ENCODE data around the gene RPN2.

Gene RPN2

GRCh38 chr20:37244572-37244957 is 65.4 kb downstream of the RPN2 start:
- no peak for DNase-seq

- no peak for DNase-seq
Observed at GRCh38 chr20:37245216-37246150, 66.4 kb downstream of the RPN2 start.

GRCh38 chr20:37246736-37247135 is 67.6 kb downstream of the RPN2 start:
- no peak for DNase-seq

GRCh38 chr20:37247547-37247946 is 68.4 kb downstream of the RPN2 start:
- no peak for DNase-seq

DNA sequence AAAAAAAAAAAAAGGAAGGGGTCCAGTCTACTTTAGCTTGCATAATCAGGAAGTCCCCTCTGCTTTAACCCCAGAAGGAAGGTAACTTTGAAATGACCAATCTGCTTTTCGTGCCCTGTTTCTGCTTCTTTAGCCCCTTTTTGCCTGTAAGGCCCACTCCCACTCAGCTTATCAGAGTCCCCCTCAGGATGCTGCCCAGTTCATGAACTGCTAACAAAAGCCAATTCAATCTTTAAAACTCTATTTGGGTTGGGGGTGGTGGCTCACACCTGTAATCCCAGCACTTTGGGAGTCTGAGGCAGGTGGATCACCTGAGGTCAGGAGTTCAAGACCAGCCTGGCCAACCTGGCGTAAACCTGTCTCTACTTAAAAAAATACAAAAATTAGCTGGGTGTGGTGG is 70.2 kb downstream of the RPN2 start:
- DNase-seq = no peak

GRCh38 chr20:37251825-37252477 is 72.8 kb downstream of the RPN2 start:
- DNase-seq = no peak

- DNase-seq = no peak
Observed at GRCh38 chr20:37253087-37253486, 74.0 kb downstream of the RPN2 start.

DNA sequence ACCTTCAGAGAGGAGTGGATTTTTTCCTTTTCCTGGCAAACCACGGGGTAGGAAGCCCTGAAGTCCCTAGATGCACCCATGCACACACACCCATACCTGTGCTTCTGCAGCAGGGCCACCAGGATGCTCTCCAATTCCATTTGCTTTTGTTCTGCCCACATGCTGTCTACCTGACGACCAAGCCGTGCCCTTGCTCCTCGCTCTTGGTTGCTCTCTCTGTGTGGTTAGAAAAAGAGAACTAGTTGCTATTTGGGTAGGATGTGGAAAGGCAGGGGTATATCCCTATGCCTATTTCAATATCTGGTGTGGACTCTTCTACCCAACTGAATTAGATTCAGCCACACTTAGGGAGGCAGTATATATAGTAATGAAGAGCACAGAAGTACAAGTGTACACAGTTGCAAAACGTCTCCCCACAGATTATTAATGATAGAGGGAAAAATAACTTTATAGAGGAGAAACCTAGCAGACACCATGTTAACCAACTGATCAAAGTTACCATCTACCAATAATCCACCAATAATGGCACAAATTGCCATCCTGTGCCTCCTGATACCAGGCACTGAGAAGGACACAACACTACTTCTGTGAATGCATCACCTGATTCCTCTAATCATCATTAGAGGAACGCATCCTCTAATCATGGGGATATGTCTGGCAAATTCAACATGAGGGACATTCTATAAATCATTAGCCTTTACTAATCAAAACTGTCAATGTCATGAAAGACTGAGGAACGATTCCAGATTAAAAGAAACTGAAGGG is 75.2 kb downstream of the RPN2 start:
- no peak for DNase-seq

- DNase-seq = no peak
Observed at GRCh38 chr20:37256286-37256685, 77.2 kb downstream of the RPN2 start.

DNA sequence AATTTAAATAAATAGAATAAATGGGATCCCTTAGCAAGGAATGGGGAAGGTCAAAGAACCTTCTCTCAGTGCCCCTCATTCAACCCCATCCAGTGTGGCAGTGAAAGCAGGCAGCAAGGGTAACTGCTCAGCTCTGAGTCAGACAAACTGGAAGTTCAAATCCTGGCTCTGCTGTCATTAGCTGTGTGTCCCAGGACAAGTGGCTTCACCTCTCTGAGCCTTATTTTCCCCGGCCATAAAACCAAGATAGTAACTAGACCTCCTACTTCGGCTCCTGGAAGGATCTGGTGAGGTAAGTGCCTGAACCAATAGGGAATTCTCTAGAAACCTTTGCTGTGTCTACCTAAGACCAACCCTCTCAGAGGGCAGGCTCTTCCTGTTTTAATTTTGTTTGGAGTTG is 78.4 kb downstream of the RPN2 start:
- DNase-seq = no peak

GRCh38 chr20:37257988-37258387 is 78.9 kb downstream of the RPN2 start:
- no peak for DNase-seq

DNA sequence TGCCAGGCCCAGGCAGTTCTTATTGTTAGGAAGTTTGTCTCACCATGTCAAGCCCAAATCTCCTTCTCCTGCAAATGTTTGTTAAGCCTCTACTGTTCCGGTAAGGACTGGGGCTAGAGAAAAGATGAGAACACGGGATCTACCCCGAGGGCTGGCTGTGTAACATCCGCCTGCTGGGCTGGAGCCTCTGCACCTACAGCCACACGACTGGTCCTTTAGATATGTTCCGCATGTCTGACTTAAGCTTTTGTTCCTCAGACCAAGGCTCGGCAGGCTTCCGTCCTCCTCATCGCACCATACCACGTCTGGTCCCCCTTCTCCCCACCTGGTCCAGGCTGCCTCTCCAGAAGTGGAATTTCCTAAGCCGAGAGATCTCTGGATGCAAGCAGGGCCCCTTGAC is 79.9 kb downstream of the RPN2 start:
- DNase-seq = no peak

DNA sequence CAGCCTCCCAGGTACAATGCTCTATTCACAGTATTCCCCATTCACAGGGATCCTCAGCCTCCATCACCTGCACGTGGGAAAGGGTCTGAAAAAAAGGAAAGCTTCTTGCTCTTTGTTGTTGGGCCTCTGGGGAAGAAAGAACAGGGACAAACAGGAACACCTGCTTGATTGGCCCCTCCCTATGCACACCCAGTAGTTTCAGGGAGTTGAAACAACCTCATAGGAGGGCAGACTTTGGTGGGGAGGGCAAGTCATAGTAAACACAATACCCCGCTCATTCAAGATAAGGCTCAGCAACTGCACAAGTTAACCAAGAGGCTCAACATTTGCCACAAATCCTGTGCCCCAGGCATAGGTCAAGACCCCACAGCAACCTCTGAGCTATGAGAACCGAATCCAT is 80.7 kb downstream of the RPN2 start:
- no peak for DNase-seq

- DNase-seq = no peak
Observed at GRCh38 chr20:37260923-37261322, 81.8 kb downstream of the RPN2 start.

- no peak for DNase-seq
Observed at GRCh38 chr20:37261714-37262113, 82.6 kb downstream of the RPN2 start, which contains the start of gene GHRH. Gene GHRH (minus strand): TSS chr20:37261814. CDS start chr20:37256889, 4,925 bp downstream.

- DNase-seq = no peak
Observed at GRCh38 chr20:37262505-37262904, 83.4 kb downstream of the RPN2 start.

DNA sequence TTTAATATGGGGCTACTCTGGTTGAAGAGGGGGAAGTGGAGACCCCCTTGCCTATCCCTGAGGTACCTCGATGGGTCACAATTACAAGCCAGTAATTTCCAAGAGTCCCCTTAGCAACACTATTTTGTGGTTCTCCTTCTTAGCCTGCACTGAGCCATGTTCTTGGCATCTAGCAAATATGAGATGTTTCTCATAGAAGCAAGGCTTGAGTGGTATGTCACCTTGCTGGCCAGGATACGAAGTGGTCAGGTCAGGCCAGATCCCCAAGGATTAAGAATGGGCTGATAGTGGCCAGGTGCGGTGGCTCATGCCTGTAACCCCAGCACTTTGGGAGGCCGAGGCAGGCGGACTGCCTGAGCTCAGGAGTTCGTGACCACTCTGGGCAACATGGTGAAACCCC is 84.6 kb downstream of the RPN2 start:
- no peak for DNase-seq

DNA sequence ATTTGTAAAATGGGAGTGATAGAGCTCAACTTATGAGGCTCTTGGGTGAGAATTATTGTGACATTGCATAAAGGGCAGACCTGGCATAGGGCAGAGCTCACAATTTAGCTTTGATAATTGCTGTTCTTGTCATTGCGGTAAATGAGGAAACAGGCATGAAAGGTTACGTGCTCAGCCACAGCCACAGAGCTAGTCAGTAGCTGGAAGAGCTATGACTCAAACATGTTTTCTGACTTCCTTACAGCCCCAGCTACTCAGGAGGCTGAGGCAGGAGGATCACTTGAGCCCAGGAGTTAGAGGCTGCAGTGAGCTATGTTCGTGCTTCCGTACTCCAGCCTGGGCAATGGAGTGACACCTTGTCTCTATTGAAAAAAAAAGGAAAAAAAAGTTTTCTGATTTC is 86.0 kb downstream of the RPN2 start:
- no peak for DNase-seq

GRCh38 chr20:37266940-37267666 is 88.0 kb downstream of the RPN2 start:
- no peak for DNase-seq

DNA sequence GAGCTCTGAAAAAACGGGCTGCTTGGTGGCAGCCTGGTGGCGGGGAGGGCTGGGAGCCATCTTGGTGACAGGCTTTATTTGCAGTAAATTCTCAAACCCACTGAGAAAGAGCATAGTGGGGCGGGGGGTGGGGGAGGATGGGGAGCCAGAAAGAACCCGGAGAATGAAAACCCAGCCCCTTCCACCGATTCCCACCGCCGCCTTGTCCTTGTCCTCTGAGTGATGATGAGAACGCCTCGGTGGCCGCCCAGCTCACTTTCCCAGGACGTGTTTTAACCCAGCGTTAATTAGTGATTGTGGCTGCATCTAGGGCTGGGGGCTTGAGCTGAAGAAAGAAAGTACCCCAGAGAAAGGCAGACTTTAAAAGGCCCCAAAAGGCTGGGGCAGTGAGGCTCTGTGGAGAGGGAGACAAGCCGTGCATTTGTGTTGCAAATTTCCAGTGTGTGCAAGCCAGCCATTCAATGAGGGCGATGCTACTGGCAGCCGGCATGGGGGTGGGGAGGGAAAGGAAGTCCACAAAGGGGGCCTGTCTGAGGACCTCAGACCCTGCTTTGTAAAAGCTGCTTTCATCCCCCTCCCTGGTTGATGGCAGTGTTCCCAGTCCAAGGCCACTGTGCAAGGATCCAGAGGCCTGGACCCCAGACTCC is 88.7 kb downstream of the RPN2 start:
- DNase-seq = no peak

DNA sequence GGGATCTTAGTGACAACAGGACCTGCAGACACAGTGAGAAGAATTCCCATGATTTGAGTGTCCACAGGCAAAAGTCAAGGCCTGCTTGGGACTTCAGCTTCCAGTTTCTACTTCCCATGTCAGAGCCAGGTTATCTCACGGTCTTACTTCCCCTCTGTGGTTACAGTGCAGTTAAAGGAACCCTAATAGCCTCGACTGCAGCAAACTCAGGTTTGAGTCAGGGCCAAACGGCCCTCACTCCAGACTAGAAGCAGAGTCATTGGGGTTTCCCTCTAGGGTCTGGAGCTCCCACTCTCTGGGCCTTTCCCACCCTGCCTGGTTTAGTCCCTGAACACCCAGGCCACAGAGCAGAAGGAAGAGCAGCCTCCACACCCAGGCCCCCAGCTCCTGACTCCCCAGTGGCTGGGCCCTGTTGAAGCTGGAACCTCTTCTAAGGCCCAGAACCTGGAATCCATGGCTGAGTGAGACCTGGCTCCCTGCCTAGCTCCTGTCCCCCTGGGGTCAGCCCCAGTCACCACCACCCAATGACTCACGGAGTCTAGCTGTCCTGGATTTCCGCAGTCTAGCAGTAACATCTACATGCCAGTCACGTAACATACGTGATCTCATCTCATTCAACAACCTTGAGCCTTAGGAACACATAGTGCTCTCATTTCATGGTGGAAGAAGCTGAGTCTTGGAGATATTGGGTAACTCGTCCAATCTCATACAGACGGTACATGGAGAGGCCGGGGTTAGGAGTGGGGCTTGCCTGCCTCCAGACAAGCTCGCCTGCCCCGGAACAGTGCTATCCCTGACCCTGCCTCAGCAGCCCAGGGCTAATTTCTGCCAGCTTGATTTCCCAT is 91.7 kb downstream of the RPN2 start:
- no peak for DNase-seq

Data from cerebellar nuclear complex (tissue), 1 donor.